Medulla oblongata (tissue), 1 donor: ENCODE data around the gene KIF16B.

Source experiments
- DNase-seq: peaks from one replicate; pipeline ENCODE4 v3.0.0-alpha.2; 2015; ENCODE audit errors: extremely low spot score

The KIF16B gene

DNA sequence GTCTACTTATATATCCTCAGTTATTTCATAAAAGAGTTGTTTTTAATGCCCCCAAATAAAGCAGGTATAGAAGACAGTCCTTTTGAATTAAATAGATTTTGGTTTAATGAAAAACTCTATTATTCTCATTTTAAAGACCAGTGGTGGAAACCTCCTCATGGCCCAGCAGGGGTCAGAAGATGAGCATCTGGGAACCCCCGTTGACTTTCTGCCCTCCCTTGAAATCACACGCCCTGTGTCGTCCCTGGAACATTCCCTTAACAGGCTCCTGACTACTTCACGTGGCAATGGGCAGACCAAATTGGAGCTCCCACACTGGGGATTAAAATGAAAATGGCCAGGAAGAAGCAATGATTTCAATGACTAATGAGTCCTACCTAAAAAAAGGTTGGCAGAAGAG is 220.9 kb downstream of the KIF16B start:
- no peak for DNase-seq

DNA sequence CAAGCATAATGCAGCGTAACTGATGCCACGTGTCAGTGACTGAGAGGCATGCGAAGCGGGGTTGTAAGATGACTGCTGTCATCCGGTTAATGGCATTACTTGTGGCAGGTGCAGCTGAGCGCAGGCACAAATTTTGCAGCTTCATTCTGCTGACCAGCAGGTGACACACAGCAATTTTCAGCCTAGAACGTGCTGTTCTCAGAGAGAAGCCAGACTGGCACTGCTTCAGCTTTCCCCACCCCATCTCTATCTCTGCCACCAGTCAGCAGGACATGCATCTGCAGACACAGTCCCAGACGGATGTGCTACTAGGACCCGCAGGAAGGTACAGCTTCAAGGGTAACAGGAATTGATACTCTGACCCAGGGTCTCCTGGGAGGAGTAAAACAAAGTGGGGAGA is 221.8 kb downstream of the KIF16B start:
- DNase-seq = no peak

DNA sequence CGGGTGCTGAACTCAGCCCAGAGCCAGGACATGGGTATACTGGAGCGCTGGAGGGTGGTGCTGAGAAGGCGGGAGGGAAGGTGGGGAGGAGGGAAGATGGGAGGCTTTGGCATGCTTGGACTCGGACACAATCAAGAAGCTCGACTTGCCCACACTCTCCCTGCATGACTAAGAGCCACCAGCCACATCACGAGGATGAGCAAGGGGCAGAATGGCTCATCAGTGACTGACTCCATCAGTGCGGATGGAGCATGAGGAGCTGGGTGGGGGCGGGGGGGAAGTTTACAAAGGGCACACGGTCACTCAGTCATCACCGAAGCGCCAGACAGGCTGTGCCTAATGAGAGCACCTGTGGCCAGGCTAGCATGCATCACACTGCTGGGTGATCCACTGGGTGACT is 222.8 kb downstream of the KIF16B start:
- DNase-seq = peak; percentile 17

DNA sequence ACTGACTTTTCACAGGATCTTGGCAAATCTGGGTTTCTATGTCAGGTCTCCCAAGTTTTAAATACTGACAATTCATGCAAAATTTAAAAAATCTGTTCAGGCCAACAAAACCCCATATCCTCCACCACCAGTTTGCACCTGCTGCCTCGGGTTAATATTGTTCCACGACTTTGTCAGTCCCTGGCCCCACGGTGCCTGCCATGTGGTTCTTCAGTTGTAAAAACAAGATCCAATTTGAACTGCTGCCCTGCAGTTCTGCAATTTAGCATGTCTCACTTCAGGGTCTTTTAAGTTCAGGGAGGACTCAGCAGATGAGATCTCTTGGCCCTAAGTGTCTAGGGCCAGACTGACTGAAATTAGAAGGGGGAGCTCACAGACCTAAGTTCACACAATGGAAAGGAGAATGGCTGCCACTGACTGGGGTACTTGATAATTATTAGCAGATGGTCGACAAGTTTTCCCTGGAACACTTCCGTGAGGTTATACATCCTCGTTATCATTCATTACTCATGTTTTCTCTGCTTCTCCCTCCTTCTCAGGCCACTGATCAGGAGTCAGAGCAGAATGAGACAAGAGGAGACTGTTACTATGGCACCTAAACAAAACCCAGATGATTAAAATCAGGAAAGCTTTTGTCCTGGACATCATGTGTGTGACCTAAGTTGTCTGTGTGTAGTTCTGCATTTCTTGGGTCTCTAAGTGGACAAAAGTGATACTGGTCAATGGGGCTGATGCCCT is 223.6 kb downstream of the KIF16B start:
- DNase-seq = peak; percentile 3

DNA sequence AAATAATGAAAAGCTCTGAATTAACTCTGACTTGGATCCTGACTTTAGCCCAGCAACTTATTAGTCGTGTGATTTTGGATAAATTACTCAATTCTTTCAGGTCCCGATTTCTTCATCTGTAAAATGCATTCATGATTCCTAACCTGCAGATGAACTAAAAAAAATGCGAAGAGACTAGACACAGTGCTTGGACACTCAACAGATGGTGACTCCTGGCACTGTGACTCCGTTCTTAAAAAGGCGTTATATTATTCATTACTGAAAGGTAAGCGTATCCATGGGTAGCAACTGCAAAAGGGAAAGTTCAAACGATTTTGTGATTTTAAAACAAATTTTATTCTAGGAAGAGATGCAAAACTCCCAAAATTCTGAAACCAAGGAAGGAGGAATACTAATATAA is 226.3 kb downstream of the KIF16B start:
- DNase-seq = no peak

DNA sequence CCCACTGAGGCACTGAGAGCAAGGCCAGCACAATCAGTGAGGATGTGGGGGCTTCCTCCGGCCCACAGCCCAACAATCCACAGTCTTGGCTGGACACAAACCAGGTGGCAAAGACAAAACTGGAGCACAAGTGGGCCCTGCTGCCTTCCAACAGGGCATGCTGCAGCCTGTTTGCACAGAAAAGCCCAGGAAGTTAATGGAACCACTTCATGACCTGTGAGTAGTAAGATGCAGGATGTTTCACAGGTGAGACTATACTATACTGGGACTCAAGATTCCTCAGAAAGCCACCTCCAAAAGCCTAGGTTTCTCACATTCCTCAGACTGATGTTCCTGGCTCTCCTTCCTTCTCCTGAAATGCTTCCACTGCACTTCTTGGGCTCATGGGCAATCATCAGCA is 235.5 kb downstream of the KIF16B start:
- DNase-seq = no peak

DNA sequence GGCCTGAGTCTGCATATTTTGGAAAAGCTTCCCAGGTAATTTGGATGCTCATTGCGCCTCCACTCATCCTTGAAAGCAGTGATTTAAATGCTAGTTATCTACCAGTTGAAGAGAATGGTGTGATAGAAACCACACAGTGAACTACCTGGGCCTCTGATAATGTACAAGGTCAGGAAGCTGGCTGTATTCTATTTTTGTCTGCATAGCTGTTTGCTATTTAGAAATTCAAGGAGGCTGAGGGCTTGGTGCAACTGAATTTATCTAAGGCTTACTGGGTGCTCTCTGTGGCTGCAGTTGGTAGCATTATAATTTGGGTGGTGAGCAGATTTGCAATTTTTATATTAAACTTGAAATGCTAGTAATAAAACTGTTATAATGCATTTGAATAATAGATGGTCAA is 245.6 kb downstream of the KIF16B start:
- no peak for DNase-seq

DNA sequence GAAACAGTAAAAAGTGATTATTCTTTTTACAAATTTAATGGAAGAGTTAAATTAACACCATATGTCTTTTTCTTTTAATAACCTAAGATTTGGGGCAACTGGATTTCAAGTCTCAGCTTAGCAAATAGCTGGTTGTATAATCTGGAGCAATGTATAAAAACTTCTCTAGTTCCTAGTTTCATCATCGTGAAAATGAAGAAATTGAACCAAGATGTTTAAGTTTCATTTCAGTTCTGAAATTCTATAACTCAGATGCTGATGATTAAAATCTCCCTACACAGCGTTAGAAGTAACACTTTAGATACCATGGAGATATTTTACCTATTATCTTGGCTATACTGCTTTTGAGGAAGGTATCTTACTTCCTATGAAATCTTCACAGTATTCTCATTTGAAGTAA is 252.0 kb downstream of the KIF16B start:
- no peak for DNase-seq

DNA sequence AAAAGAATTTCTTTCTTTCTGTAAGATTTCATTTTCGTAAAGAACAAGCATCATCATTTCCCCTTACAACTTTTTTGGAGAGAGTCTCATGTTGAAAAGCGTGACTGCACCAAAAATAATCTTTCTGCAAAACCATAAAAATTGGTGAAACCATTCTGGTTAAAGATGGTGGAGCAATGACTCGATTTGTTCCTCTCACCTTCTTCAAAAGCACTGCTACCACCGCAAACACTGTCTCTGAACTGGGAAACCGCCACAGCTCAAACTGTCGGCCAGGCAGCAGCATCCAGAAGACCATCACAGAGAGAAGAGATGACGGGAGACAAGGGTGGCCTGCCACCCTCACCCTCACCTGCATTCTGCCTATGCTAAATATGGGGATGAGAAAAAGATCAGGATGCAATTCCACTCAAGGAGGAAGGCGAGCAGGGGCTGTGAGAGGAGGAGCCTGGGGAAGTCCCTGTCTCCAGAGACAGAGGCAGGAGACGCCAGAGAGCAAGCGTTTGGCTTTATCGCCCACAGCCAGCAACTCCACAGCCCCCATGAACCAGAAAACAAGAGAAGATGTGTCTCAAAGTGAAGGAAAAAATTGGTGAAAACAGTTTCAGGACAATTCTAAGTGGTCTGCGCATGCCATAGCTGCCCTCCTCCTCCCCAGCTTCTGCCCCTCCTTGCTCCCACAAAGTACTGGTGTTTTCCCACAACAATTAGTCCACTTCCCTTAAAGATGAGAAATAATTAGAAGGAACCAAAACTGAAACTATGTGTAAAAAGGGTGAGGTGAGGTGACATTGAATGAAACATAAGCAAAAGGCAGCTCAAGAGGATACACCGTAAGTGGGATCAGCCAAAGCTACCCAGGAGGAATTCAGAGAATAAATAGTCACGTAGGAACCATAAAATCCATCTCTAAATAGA is 255.5 kb downstream of the KIF16B start:
- DNase-seq = no peak

DNA sequence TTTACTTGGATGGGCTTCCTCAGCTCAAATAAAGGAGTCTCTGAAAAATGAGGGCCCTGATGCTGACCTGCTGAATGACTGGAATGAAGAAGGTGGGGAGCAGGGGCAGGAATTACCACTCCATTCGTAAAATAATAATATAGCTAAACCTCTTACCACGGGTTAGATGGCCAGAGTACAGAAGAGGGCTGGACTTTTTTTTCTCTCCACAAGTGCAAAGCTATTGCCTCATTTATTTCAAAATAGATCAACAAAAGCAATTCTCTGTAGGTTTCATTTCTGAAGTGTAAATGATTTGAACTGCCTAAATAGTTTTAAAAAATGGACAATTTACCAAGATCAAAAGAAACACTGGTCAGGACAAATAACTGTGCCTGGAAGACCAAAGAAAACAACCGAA is 256.7 kb downstream of the KIF16B start:
- no peak for DNase-seq

DNA sequence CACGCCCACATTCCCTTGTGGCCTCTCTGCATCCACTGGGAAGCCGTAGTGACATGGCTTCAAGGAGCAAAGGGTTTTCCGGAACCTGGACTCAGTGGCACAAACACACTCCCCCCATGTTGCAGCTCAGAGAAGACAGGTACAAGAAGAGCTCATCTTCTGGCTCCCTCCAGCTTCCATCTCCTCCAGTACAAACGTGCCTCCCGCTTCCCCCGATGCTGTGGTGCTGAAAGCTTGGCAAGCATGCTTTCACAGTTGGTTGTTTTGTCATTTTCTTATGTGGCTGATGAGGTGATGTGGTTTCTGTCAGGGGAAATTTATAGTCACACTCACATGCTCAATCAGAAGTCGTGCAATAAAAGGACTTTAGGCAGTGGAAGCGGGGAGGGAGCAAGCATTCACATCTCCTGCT is 258.5 kb downstream of the KIF16B start:
- no peak for DNase-seq

DNA sequence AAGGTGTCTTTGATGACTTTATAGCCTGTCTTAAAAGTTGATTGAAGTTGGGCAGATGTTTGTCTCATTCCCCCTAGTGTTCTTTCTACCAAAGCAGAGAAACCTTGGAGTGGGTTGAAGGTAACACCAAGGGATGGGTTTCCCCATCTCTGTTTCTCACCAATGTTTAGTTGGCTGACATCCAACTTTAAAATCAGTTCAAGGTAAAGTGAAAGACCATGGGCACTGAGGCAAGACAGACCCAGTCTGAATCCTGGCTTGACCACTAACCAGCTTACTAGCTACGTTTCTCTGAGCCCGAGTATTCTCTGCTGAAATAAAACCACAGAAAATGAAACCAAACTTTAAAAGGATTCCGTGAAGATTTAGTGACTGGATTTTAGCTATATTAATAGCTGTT is 258.9 kb downstream of the KIF16B start:
- no peak for DNase-seq

DNA sequence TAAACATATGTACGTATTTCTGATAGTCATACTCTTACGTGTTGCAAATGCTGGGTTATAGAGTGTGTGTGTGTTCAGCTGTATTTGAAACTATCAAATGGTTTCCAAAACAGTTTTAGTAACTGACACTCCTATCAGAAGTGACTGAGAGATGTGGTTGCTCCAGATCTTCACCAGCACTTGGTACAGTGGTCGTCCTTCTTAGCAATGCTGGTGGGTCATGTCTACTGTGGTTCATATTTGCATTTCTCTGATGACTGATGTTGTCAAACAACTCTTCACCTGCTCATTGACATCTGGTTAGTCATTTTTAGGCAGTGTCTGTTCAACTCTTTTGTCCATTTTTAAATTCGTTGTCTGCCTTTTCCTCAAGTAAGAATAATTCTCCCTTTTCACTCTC is 259.3 kb downstream of the KIF16B start:
- no peak for DNase-seq

DNA sequence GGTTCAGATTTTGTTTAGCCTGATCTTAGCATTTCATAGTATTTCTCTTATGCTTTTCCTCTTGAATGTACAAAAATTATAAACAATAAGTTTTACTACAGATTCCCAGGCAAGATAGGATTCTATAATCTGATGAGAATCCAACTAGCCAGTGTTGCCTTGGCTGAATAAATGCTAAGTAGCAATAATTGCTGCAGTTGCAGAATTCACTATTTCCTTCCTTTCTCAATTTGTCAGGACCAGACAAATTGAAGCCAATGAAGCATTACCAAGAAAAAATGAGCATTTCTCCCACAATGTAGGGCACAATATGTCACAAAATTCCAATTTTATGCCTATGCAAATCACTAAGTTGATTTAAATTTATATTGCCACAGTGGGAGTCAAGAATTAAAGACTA is 260.2 kb downstream of the KIF16B start:
- DNase-seq = no peak

DNA sequence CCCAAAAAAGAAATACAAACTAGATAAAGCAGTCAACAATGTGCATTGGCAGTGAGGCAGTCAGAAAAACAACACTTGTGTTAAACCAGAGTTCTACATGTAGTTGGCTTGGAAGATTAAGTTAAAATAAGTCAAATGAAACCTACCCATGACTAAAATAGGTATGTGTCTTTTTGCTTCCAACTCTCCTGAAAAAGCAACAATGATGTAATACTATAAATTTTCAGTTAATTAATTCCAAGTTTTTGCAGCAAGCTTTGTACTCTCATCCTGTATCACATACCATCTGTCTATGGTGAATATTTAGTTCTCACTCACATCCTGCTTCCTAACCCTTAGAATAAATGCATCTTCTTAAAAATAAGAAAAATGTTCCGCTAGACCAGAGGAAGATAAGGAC is 261.5 kb downstream of the KIF16B start:
- DNase-seq = no peak

DNA sequence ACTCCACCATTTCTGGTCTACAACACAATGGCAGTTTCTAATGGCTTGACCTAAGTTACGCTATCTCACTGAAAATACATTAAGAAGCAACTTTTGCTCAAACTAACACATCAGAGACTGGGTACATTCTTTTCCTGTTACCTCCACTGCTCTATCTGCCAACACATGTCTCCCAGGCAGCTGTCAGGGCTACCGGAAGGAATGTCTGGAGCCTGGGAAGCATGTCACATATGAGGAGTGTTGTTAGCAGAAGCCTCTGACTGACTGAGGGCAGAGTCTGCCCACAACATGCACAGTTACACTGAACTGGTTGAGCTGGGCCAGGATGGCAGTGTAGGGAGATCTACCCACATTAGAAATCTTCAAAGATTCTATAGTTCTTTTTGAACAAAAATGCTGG is 264.5 kb downstream of the KIF16B start:
- DNase-seq = no peak

DNA sequence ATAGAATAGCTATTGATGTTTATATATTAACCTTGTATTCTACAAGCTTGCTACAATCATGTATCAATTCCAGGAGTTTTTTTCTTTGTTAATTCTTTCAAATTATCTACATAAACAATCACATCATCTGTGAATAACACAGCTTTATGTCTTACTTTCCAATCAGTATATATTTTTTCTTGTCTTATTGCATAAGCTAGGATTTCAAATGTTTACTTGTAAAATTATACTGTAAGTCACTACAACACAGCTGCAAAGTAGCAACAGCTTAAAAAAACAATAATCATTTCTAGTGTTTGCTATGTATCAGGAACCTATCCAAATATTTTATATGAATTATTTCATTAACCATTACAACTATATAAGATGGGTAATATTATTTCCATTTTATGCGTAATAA is 270.4 kb downstream of the KIF16B start:
- DNase-seq = no peak

DNA sequence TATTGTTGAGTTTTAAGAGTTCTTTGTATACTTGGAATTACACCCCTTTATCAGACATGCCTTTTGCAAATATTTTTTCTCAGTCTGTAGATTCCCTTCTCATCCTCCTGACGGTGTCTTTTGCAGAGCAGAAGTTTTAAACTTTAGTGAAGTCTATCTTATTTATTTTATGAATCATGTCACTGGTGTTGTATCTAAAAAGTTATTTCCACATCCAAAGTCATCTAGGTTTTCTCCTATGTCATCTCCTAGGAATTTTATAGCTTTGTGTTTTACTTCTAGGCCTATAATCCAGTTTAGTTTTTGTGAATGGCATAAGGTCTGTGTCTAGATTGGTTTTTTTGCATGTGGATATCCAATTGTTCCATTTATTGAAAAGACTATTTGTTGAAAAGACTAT is 271.3 kb downstream of the KIF16B start:
- no peak for DNase-seq

DNA sequence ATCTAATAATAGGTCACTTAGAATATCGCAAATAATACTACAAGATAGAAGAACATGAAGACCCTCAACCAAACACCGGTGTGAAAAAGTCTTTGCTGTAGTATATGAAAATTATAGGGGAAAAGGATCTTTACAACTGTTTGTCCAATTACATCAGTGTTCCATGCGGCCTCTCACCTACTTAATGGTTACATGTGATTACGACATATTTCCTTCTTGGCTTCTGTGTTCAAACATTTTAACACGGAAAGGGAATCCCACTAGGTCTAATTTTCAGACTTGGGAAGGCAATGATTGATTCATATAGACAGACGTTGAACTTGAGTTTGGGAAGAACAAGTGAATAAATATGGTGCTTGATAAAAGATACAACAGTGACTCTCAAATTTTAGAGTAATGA is 273.4 kb downstream of the KIF16B start:
- no peak for DNase-seq

DNA sequence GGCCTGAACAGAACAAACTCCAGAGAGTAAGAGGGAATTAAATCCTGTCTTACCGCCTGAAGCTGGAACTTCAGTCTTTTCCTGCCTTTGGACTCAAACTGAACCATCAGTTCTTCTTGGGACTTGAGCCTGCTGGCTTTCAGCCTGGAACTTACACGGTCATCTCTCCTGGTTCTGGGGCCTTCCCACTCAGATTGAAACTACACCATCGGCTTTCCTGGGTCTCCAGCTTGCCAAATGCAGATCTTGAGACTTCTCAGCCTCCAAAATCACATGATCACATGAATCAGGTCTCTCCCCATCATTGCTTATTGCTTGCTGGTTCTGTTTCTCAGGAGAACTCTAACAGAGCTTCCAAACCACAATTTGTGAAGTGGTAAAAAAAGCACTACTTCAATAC is 276.3 kb downstream of the KIF16B start:
- DNase-seq = no peak

DNA sequence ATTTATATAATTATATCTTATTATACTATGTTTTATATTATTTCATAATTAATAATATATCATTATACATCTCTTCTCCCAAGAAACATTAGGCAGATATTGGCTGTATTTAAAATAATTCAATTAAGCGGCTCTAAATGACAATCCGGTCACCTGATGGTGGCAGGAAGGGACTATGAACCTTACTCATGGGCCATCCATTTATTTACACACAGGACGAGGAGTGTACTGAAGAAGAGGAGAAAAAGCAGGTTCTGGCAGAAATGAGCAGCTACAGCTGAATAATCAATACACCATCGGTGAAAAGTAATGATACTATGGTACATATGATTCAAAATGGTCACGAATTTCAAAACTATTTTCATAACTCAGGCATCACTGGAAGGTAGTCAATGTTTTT is 277.7 kb downstream of the KIF16B start:
- DNase-seq = no peak

DNA sequence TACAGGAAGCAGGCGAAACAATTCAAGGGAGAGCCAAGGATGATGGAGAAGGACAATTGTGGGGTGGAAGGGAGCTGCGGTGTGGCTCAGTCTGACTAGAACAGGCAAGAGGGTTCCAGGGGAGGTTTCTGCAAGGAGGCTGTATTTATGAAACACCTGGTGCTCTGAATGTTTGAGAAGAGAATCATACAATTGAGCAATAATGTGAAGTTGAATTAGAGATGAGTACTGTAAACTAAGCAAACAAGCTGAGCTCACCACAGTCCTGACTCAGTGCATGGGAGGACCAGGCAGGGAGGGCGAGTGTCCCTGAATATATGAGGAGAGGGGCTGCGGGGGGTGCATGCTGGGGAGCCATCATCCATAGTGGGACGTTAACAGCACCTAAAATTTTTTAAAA is 279.7 kb downstream of the KIF16B start:
- DNase-seq = no peak

DNA sequence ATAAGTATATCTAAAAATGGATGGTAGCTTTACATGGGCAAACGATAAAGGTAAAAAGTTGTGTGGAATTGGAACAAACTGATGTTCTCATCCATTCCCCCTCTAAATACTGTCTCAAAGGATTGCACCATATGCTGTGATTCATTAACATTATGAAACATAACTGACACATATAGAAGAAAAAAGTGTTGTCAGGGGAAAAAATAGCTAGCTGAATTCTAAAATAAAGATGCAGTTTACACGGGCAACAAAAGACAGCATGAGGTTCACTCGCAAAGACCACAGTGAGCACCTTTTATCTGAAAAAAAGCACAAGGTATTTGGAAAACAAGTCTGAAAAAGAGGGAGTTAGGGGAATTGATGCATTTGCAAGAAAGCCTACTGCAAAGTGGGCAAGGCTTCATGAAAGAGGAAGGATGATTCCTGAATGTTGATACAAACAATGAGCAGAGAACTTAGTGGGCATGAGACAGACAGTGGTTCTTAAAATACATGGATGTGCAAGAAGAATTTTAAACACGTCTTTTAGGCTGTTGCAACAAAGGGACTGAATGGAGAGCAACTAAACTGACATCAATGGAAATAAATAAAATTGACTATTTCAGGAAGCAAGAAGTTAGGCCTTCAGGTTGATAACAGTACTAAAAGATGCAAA is 280.9 kb downstream of the KIF16B start:
- DNase-seq = no peak
